D721Med (cell line): Measurements from ENCODE around the gene ULK4.

Source experiments
- DNase-seq: peaks from one replicate; pipeline ENCODE4 v3.0.0; 2011; ENCODE audit warnings: low spot score; ENCODE audit not compliant: insufficient read length
- FAIRE-seq: peaks from 2 replicates; lab custom pipeline; 2011; peaks lifted over from hg19 to GRCh38; lab: Jason Lieb, UNC
- TF ChIP-seq, protein P1 (sequence below): IDR thresholded peaks from 2 replicates; pipeline ENCODE4 v1.5.1; 2012; ENCODE audit warnings: mild to moderate bottlenecking, control low read depth; ENCODE audit not compliant: insufficient read depth; ENCODE audit errors: missing control alignments

ULK4 gene

DNA sequence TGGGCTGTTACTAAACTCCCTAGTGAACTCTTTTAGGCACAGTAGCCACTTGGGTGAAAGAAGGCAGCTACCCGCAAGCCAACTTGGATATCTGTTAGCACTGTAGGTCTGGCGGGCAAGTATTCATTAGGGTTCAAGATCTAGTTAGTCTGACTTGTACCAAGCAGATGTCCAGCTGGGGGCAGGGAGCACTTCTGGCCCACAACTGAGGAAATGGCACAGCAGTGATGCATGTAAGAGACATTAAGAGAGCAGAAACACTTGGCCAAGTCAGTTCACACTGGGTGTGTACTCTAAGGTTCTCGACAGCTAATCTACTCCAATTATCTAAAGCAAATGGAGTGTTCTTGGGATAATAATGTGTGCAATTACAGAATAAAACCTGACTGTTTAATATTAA lies 630.9 kb downstream of the ULK4 start:
- TF ChIP-seq, protein P1, sequence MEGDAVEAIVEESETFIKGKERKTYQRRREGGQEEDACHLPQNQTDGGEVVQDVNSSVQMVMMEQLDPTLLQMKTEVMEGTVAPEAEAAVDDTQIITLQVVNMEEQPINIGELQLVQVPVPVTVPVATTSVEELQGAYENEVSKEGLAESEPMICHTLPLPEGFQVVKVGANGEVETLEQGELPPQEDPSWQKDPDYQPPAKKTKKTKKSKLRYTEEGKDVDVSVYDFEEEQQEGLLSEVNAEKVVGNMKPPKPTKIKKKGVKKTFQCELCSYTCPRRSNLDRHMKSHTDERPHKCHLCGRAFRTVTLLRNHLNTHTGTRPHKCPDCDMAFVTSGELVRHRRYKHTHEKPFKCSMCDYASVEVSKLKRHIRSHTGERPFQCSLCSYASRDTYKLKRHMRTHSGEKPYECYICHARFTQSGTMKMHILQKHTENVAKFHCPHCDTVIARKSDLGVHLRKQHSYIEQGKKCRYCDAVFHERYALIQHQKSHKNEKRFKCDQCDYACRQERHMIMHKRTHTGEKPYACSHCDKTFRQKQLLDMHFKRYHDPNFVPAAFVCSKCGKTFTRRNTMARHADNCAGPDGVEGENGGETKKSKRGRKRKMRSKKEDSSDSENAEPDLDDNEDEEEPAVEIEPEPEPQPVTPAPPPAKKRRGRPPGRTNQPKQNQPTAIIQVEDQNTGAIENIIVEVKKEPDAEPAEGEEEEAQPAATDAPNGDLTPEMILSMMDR: no peak
- DNase-seq: no peak
- no peak for FAIRE-seq

DNA sequence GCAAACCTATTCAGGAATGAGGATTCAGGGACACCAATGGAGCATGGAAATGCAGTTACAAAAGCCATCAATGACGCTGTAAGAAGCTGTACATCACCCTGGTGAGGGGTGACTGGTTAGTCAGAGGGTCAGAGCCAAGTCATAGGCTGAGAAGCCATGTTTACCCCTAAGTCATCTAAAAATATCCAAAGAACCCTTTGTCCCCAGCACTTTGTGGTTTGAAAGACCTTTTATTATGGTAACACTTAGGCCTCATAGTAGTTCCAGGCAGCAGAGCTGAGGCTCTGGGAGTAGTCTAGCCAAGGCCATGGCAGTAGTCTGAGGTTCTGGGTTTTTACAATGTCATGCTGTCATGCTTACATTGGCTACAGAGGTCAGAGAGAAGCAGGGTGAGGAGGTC lies 631.4 kb downstream of the ULK4 start:
- no peak for DNase-seq

GRCh38 chr3:41329881-41330280 lies 632.0 kb downstream of the ULK4 start:
- DNase-seq (no peak), FAIRE-seq (no peak)
- TF ChIP-seq, protein P1: no peak

More for the DNA sequence above, 631.4 kb downstream of the ULK4 start:
- TF ChIP-seq, protein P1: no peak
- FAIRE-seq: no peak

DNA sequence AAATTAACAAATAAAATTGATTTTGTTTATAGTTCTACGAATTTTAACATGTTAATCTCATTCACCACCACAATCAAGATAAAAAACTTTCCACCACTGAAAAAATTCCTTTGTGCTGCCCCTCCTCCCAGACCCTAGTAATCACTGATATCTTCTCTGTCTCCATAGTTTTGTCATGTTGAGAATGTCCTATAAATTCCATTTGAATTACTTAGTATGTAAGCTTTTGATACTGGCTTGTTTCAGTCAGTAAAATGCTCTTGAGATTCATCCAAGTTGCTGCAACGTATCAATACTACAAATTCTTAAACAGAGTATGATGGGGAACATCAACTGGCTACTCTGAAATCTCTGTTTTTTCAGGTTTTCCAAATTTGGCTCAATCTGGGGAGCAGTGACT lies 633.0 kb downstream of the ULK4 start:
- no peak for FAIRE-seq
- TF ChIP-seq, protein P1: no peak
- DNase-seq: no peak

DNA sequence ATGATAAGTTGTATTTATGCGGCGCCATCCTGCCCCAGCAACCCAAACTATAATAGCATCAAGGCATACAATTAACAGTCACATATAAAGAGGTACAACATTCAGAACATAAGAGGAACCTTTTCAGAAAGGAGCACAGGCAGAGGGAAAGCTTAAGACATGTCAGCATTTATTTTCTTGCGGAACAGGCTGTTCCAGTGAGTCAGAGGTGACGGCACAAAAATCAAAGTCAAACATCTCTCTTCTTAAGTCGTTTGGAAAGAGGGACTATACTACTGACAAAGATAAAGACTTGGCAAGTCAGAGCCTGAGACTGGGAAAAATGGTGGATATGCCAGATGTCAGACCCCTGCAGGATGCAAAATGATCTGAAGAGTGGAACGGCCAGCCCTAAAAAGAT lies 634.2 kb downstream of the ULK4 start:
- TF ChIP-seq, protein P1: no peak
- DNase-seq (no peak), FAIRE-seq (no peak)

DNA sequence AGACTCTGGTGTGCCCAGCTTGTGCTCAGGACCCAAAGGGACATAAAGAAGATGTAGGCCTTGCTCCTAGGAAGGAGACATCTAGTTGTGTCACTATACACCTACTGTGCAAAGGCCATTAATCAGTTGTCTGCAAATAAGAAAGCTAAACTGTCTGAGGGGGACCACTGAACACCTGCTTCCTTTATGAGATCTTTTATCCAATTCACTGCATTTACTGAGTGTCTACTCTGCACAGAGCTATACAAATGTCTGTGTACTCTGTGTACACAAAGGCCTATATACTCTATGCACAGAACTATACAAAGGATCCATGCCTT lies 637.8 kb downstream of the ULK4 start:
- FAIRE-seq (no peak), DNase-seq (no peak)
- TF ChIP-seq, protein P1: no peak

GRCh38 chr3:41323467-41324155 lies 638.3 kb downstream of the ULK4 start:
- FAIRE-seq (no peak), DNase-seq (no peak)
- TF ChIP-seq, protein P1: no peak
